GM21447 (cell line): ENCODE measurements around the gene RAB3C.
"Not testable (repeated sequence)": the region's sequence is repeated elsewhere in the genome, so short reads cannot be mapped to it uniquely, and the experiment has no call there.

ENCODE experiments used
- ATAC-seq: cut with Tn5 transposase; IDR thresholded peaks from one replicate; pipeline ENCODE4 v1.9.1; 2021; ENCODE audit not compliant: unreplicated experiment

RAB3C gene

GRCh38 chr5:58674711-58675110, 91.8 kb downstream of the RAB3C start:
- ATAC-seq, result no peak

GRCh38 chr5:58675341-58675740, 92.5 kb downstream of the RAB3C start:
- no peak for ATAC-seq

GRCh38 chr5:58677650-58678049, 94.8 kb downstream of the RAB3C start:
- ATAC-seq, result no peak

GRCh38 chr5:58680503-58680902, 97.6 kb downstream of the RAB3C start:
- no peak for ATAC-seq

- no peak for ATAC-seq
These were observed 99.1 kb downstream of the RAB3C start for GRCh38 chr5:58681943-58682342.

- no peak for ATAC-seq
These were observed 100.7 kb downstream of the RAB3C start for GRCh38 chr5:58683567-58683966.

GRCh38 chr5:58687079-58687478, 104.2 kb downstream of the RAB3C start:
- ATAC-seq, result no peak

GRCh38 chr5:58687595-58687994, 104.7 kb downstream of the RAB3C start:
- no peak for ATAC-seq

GRCh38 chr5:58699088-58699761, 116.3 kb downstream of the RAB3C start:
- ATAC-seq, result not testable (repeated sequence)

- no peak for ATAC-seq
These were observed 116.9 kb downstream of the RAB3C start for GRCh38 chr5:58699762-58700118.

GRCh38 chr5:58703925-58704555, 121.2 kb downstream of the RAB3C start:
- no peak for ATAC-seq

GRCh38 chr5:58706736-58707135, 123.9 kb downstream of the RAB3C start:
- no peak for ATAC-seq

- ATAC-seq, result no peak
These were observed 125.6 kb downstream of the RAB3C start for GRCh38 chr5:58708456-58708855.

- not testable (repeated sequence) for ATAC-seq
These were observed 127.5 kb downstream of the RAB3C start for GRCh38 chr5:58710425-58710824.

GRCh38 chr5:58710871-58711270, 128.0 kb downstream of the RAB3C start:
- ATAC-seq, result no peak

GRCh38 chr5:58711965-58712364, 129.1 kb downstream of the RAB3C start:
- ATAC-seq, result no peak

GRCh38 chr5:58714046-58714445, 131.2 kb downstream of the RAB3C start:
- no peak for ATAC-seq

GRCh38 chr5:58715997-58716656, 133.3 kb downstream of the RAB3C start:
- no peak for ATAC-seq

GRCh38 chr5:58716713-58717112, 133.8 kb downstream of the RAB3C start:
- no peak for ATAC-seq

- no peak for ATAC-seq
These were observed 134.6 kb downstream of the RAB3C start for GRCh38 chr5:58717303-58718007.

- ATAC-seq, result no peak
These were observed 135.5 kb downstream of the RAB3C start for GRCh38 chr5:58718269-58718978.
